GM21737 (cell line): Measurements from ENCODE around the gene OSBPL6.
"Not testable (repeated sequence)": the region's sequence is repeated elsewhere in the genome, so short reads cannot be mapped to it uniquely, and the experiment has no call there.

Source experiments
- ATAC-seq: cut with Tn5 transposase; IDR thresholded peaks from one replicate; pipeline ENCODE4 v1.9.1; 2021; ENCODE audit warnings: mild to moderate bottlenecking, moderate library complexity; ENCODE audit not compliant: unreplicated experiment

The OSBPL6 gene

GRCh38 chr2:178197791-178198190, 3.5 kb downstream of the OSBPL6 start:
- no peak for ATAC-seq

- not testable (repeated sequence) for ATAC-seq
Observed at GRCh38 chr2:178198441-178198840, 4.1 kb downstream of the OSBPL6 start.

GRCh38 chr2:178199334-178199733, 5.0 kb downstream of the OSBPL6 start:
- ATAC-seq = no peak

- ATAC-seq = no peak
Observed at GRCh38 chr2:178200331-178200730, 6.0 kb downstream of the OSBPL6 start.

- ATAC-seq = no peak
Observed at GRCh38 chr2:178202927-178203326, 8.6 kb downstream of the OSBPL6 start.

GRCh38 chr2:178204977-178205376, 10.7 kb downstream of the OSBPL6 start:
- no peak for ATAC-seq

GRCh38 chr2:178205853-178206521, 11.7 kb downstream of the OSBPL6 start:
- no peak for ATAC-seq

GRCh38 chr2:178208336-178208735, 14.0 kb downstream of the OSBPL6 start:
- ATAC-seq = no peak

- no peak for ATAC-seq
Observed at GRCh38 chr2:178208817-178209216, 14.5 kb downstream of the OSBPL6 start.

- ATAC-seq = no peak
Observed at GRCh38 chr2:178211460-178211859, 17.1 kb downstream of the OSBPL6 start.

GRCh38 chr2:178211943-178212342, 17.6 kb downstream of the OSBPL6 start:
- ATAC-seq = no peak

GRCh38 chr2:178213991-178214390, 19.7 kb downstream of the OSBPL6 start:
- no peak for ATAC-seq

- no peak for ATAC-seq
Observed at GRCh38 chr2:178219247-178219646, 24.9 kb downstream of the OSBPL6 start.

GRCh38 chr2:178220814-178221213, 26.5 kb downstream of the OSBPL6 start:
- no peak for ATAC-seq

- ATAC-seq = no peak
Observed at GRCh38 chr2:178221556-178221955, 27.2 kb downstream of the OSBPL6 start.

GRCh38 chr2:178223806-178224205, 29.5 kb downstream of the OSBPL6 start:
- no peak for ATAC-seq

- no peak for ATAC-seq
Observed at GRCh38 chr2:178225006-178225805, 30.9 kb downstream of the OSBPL6 start.

- ATAC-seq = no peak
Observed at GRCh38 chr2:178227187-178227586, 32.9 kb downstream of the OSBPL6 start.

- no peak for ATAC-seq
Observed at GRCh38 chr2:178229927-178230326, 35.6 kb downstream of the OSBPL6 start.

GRCh38 chr2:178230396-178230795, 36.1 kb downstream of the OSBPL6 start:
- no peak for ATAC-seq

- ATAC-seq = no peak
Observed at GRCh38 chr2:178233428-178233827, 39.1 kb downstream of the OSBPL6 start.

- no peak for ATAC-seq
Observed at GRCh38 chr2:178234648-178235047, 40.3 kb downstream of the OSBPL6 start.
